ENCODE results near the gene ATG9A. TPM values are rescaled to one million over a fixed set of nuclear protein-coding genes. Genes with fewer than 3 reads are reported as not detected.
A peak's percentile ranks its signal among the peaks of the same experiment; 100 is the strongest.

ATG9A gene
- total RNA-seq, 1 donor from 2014 or later = 83.6 TPM

DNA sequence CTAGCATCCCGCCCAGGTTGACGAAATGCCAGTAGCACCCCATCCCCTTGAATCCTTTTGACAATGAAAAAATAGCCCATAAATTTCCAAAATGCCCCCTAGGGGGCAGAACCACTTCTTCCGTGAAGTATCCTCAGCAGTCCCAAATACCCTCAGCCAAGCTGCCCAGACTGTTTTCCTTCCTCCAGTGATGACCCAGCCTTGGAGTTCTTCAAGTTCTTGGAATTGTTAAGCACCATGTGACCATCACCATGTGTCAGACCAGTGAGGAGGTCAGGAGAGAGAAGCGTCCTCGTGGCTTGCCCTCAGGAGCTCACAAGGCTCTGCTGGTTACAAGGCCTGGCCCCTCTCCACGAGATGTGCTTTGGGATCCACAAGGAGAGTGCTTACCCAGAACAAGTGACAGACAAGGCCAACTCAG is 58.2 kb downstream of the ATG9A start:
- no peak for DNase-seq (ENCODE audit: extremely low spot score, unreplicated experiment)
- peaks cover 15% of the 10 kb centered on the region for H3K36me3 Mint-ChIP-seq (ENCODE audit: unreplicated experiment)
- no peaks in the 10 kb centered on the region for H3K27me3 Mint-ChIP-seq (ENCODE audit: unreplicated experiment)
- H3K4me1 Mint-ChIP-seq (ENCODE audit: unreplicated experiment) = peaks cover 19% of the 10 kb centered on the region
- H3K9me3 Mint-ChIP-seq (ENCODE audit: unreplicated experiment) = no peaks in the 10 kb centered on the region
- peak overlapping the region; percentile 77 for H3K27ac Mint-ChIP-seq (ENCODE audit: unreplicated experiment)
- TF ChIP-seq, protein P1, sequence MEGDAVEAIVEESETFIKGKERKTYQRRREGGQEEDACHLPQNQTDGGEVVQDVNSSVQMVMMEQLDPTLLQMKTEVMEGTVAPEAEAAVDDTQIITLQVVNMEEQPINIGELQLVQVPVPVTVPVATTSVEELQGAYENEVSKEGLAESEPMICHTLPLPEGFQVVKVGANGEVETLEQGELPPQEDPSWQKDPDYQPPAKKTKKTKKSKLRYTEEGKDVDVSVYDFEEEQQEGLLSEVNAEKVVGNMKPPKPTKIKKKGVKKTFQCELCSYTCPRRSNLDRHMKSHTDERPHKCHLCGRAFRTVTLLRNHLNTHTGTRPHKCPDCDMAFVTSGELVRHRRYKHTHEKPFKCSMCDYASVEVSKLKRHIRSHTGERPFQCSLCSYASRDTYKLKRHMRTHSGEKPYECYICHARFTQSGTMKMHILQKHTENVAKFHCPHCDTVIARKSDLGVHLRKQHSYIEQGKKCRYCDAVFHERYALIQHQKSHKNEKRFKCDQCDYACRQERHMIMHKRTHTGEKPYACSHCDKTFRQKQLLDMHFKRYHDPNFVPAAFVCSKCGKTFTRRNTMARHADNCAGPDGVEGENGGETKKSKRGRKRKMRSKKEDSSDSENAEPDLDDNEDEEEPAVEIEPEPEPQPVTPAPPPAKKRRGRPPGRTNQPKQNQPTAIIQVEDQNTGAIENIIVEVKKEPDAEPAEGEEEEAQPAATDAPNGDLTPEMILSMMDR (IDR thresholded peaks at IDR 0.05) = peak; percentile 78
- no peak overlapping the region for H3K4me3 Mint-ChIP-seq (ENCODE audit: unreplicated experiment)

DNA sequence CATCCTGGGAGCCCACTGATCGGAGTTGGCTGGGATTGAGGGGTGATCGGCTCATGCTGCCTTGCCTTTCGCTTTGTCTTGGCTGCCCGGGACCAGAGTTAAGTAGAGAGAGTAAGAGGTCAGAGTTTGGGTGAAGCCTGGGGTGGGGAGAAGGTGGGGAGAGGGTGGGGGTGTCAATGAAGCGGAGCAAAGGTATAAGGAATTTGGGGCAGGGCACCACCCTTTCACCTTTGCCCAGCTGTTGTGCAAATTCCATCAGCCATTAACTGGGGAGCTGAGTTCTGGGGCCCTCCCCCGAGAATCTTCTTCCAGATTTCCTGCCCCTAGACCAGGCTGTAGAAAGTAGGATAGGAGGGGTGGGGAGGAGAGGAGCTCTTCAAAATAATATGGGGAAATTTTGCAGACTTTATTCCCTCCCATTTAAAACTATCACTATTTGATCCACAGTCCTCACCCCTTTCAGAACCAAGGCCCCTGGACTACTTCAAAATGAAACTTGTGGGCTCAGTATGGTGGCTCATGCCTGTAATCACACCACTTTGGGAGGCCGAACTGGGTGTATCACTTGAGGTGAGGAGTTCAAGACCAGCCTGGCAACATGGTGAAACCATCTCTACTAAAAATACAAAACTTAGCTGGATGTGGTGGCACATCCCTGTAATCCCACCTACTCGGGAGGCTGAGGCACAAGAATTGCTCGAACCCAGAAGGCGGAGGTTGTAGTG is 59.3 kb downstream of the ATG9A start, which contains the start of gene SLC23A3:
Gene SLC23A3, minus strand, starts transcription at position 100 of the 725 bp plus-strand sequence. Its CDS starts 45 bp downstream, at position 55.
- H3K4me1 Mint-ChIP-seq (ENCODE audit: unreplicated experiment) = peaks cover 9% of the 10 kb centered on the region
- TF ChIP-seq, protein P1 (IDR thresholded peaks at IDR 0.05) = no peak

More for the DNA sequence above, 59.3 kb downstream of the ATG9A start, which contains the start of gene SLC23A3:
- Mint-ChIP-seq H3K9me3 (ENCODE audit: unreplicated experiment) (no peaks in the 10 kb centered on the region), H3K27me3 (ENCODE audit: unreplicated experiment) (no peaks in the 10 kb centered on the region), H3K4me3 (ENCODE audit: unreplicated experiment) (no peak within 1 kb of the TSS), H3K27ac (ENCODE audit: unreplicated experiment) (no peak within 1 kb of the TSS), H3K36me3 (ENCODE audit: unreplicated experiment) (peaks cover 15% of the 10 kb centered on the region)
- no peak for DNase-seq (ENCODE audit: extremely low spot score, unreplicated experiment)

Other genes starting within 250 kb of the ATG9A start
- gene FEV, start 244.5 kb downstream of the ATG9A start, total RNA-seq = not detected in 2 replicates
- gene CRYBA2, start 236.2 kb downstream of the ATG9A start, total RNA-seq = not detected in 2 replicates
- gene CFAP65, start 188.1 kb downstream of the ATG9A start, total RNA-seq = not detected in 2 replicates
- gene IHH, start 168.7 kb downstream of the ATG9A start, total RNA-seq = 0.18 TPM in 1 of 2 replicates, not detected in the other
- gene NHEJ1, start 68.8 kb downstream of the ATG9A start, total RNA-seq = 18.0 and 19.3 TPM in 2 replicates
- 2.8 and 5.2 TPM in 2 replicates for gene SLC23A3, start 59.6 kb downstream of the ATG9A start, total RNA-seq
- gene CNPPD1, start 52.7 kb downstream of the ATG9A start, total RNA-seq = 42.8 and 45.7 TPM in 2 replicates
- gene RETREG2, start 51.4 kb downstream of the ATG9A start, total RNA-seq = 101 and 110 TPM in 2 replicates
- gene ZFAND2B, start 22.9 kb downstream of the ATG9A start, total RNA-seq = 30.0 and 31.4 TPM in 2 replicates
- gene ABCB6, start 10.7 kb downstream of the ATG9A start, total RNA-seq = 27.5 and 30.0 TPM in 2 replicates
- 44.8 and 55.6 TPM in 2 replicates for gene ANKZF1, start 170 bp upstream of the ATG9A start, total RNA-seq
- 8.8 and 9.6 TPM in 2 replicates for gene GLB1L, start 15.8 kb upstream of the ATG9A start, total RNA-seq
- 28.3 and 29.4 TPM in 2 replicates for gene STK16, start 15.8 kb upstream of the ATG9A start, total RNA-seq
- gene TUBA4B, start 23.6 kb upstream of the ATG9A start, total RNA-seq = not detected in 2 replicates
- gene TUBA4A, start 24.3 kb upstream of the ATG9A start, total RNA-seq = 6.9 and 7.9 TPM in 2 replicates
- 38.6 and 43.3 TPM in 2 replicates for gene DNAJB2, start 49.7 kb upstream of the ATG9A start, total RNA-seq
- 0.24 TPM in 1 of 2 replicates, not detected in the other for gene PTPRN, start 79.8 kb upstream of the ATG9A start, total RNA-seq
- not detected in 2 replicates for gene RESP18, start 103.1 kb upstream of the ATG9A start, total RNA-seq
- 58.1 and 73.2 TPM in 2 replicates for gene DNPEP, start 158.3 kb upstream of the ATG9A start, total RNA-seq
- gene DES, start 188.7 kb upstream of the ATG9A start, total RNA-seq = not detected in 2 replicates
- 27.0 and 30.3 TPM in 2 replicates for gene SPEG, start 205.2 kb upstream of the ATG9A start, total RNA-seq

All from osteocyte (in vitro differentiated cells).